HCT116 (cell line): Measurements from ENCODE around the gene LCT. TPM values are rescaled to one million over a fixed set of nuclear protein-coding genes. Genes with fewer than 3 reads are reported as not detected.
A peak's percentile ranks its signal among the peaks of the same experiment; 100 is the strongest.

Experiments
- ATAC-seq: fragments of 200-7000 bp; cut with Tn5 transposase; 2 replicates; pipeline ENCODE4 v1.9.1; 2020; ENCODE audit warnings: mild to moderate bottlenecking, moderate library complexity
- BruUV-seq: library from RNA; stranded (reverse); fragments of 400-500 nt; replicated peaks from 2 replicates; lab custom pipeline; 2021; lab: Mats Ljungman, UMichigan
- CTCF ChIA-PET: fragments of 300-600 bp; sonication (Branson Sonifier 250); formaldehyde crosslinking; loops from one replicate; lab custom pipeline; 2021; ENCODE audit warnings: antibody characterized with exemption; lab: Charles Lee
- POLR2A ChIA-PET: fragments of 300-600, 350-600 bp; sonication (Branson Sonifier 250); formaldehyde crosslinking; loops from one replicate; lab custom pipeline; 2021; ENCODE audit warnings: antibody characterized with exemption; lab: Charles Lee
- RAD21 ChIA-PET, 2 experiments: fragments of 300-600 bp; sonication (Branson Sonifier 250); formaldehyde crosslinking; loops; one replicate each; lab custom pipeline; 2023; ENCODE audit warnings: low total read pairs in 2 of 2; ENCODE audit not compliant: uncharacterized antibody in 2 of 2, unreplicated experiment in 2 of 2, low non-redundant PET in 1 of 2; lab: Charles Lee
- DNase-seq: peaks from one replicate; pipeline ENCODE4 v3.0.0-alpha.2; 2010; ENCODE audit warnings: low read depth, low spot score
- H2AFZ ChIP-seq: fragments of 200-600 bp; shearing (Covaris generic), sonication (generic); 2 replicates; pipeline ENCODE4 v1.6.1; 2017; ENCODE audit warnings: low read depth, mixed run types, mixed read lengths, antibody characterized with exemption, low read length; ENCODE audit not compliant: poor library complexity, severe bottlenecking
- H3K27ac ChIP-seq: 2 replicates; pipeline ENCODE4 v1.5.1; 2012; ENCODE audit warnings: low read depth, low read length
- H3K27me3 ChIP-seq: fragments of 200-600 bp; sonication (generic); 2 replicates; pipeline ENCODE4 v1.6.1; 2016; ENCODE audit warnings: mixed run types, low read length, mixed read lengths; ENCODE audit not compliant: insufficient read depth
- H3K36me3 ChIP-seq, 2 experiments: fragments of 200-500 bp in 1 of 2; fragments of 200-600 bp in 1 of 2; sonication (Bioruptor generic) in 1 of 2; sonication (generic) in 1 of 2; 2 replicates each; pipeline versions ENCODE4 v1.5.1 to v1.6.1; 2014 to 2016; ENCODE audit warnings: low read length in 2 of 2, inconsistent platforms in 1 of 2, mixed read lengths in 1 of 2, mixed run types in 1 of 2; ENCODE audit not compliant: insufficient read depth in 2 of 2, control insufficient read depth in 1 of 2
- H3K4me1 ChIP-seq, 2 experiments: fragments of 200-600 bp in 1 of 2; sonication (generic) in 1 of 2; 2 replicates each; pipeline versions ENCODE4 v1.5.1 to v1.6.1; 2012 to 2017; ENCODE audit warnings: low read length in 2 of 2, inconsistent platforms in 1 of 2, mild to moderate bottlenecking in 1 of 2, mixed read lengths in 1 of 2, mixed run types in 1 of 2, moderate library complexity in 1 of 2; ENCODE audit not compliant: insufficient read depth in 2 of 2, control insufficient read depth in 1 of 2
- H3K4me2 ChIP-seq: fragments of 200-600 bp; sonication (generic); 2 replicates; pipeline ENCODE4 v1.6.1; 2017; ENCODE audit warnings: mixed run types, low read length, mixed read lengths
- H3K4me3 ChIP-seq, 2 experiments: fragments of 200-600 bp in 1 of 2; sonication (generic) in 1 of 2; replicated peaks in 1 of 2; 2 replicates each; pipeline ENCODE4 v1.5.1; 2011 to 2016; ENCODE audit warnings: low read length in 2 of 2, control low read depth in 1 of 2, low read depth in 1 of 2, mild to moderate bottlenecking in 1 of 2, mixed read lengths in 1 of 2, mixed run types in 1 of 2
- H3K79me2 ChIP-seq: fragments of 200-600 bp; sonication (generic); 2 replicates; pipeline ENCODE4 v1.6.1; 2017; ENCODE audit warnings: mild to moderate bottlenecking, mixed run types, low read length, moderate library complexity, mixed read lengths; ENCODE audit not compliant: insufficient read depth
- H3K9ac ChIP-seq: fragments of 200-600 bp; sonication (generic); 2 replicates; pipeline ENCODE4 v1.6.1; 2016; ENCODE audit warnings: low read length, mixed read lengths
- H3K9me2 ChIP-seq: fragments of 200-600 bp; sonication (generic), shearing (Covaris generic); 2 replicates; pipeline ENCODE4 v1.6.1; 2017; ENCODE audit warnings: mixed run types, mild to moderate bottlenecking, moderate library complexity; ENCODE audit not compliant: insufficient read depth
- H3K9me3 ChIP-seq, 2 experiments: fragments of 200-500 bp in 1 of 2; fragments of 200-600 bp in 1 of 2; sonication (Bioruptor generic) in 1 of 2; sonication (generic) in 1 of 2; 2 replicates each; pipeline ENCODE4 v1.6.1; 2014 to 2017; ENCODE audit warnings: low read length in 2 of 2, mixed read lengths in 2 of 2, inconsistent platforms in 1 of 2, low read depth in 1 of 2, mild to moderate bottlenecking in 1 of 2, mixed run types in 1 of 2, moderate library complexity in 1 of 2; ENCODE audit not compliant: control insufficient read depth in 1 of 2, insufficient read depth in 1 of 2
- H4K20me1 ChIP-seq: fragments of 200-600 bp; sonication (generic), shearing (Covaris generic); 2 replicates; pipeline ENCODE4 v1.6.1; 2017; ENCODE audit warnings: mixed run types, mild to moderate bottlenecking, moderate library complexity; ENCODE audit not compliant: insufficient read depth
- ATF3 ChIP-seq: IDR thresholded peaks from 2 replicates; pipeline ENCODE4 v1.6.1; 2012
- CEBPB ChIP-seq: IDR thresholded peaks from 2 replicates; pipeline ENCODE4 v1.6.1; 2012; ENCODE audit warnings: low read depth
- CTCF ChIP-seq, 3 experiments: fragments of 200-600 bp in 1 of 3; sonication (generic) in 1 of 3; IDR thresholded peaks in 2 of 3; conservative IDR thresholded peaks in 1 of 3; 2 replicates each; pipeline ENCODE4 v1.5.1; 2012 to 2017; ENCODE audit warnings: low read depth in 2 of 3, low read length in 2 of 3, antibody characterized with exemption in 1 of 3, borderline replicate concordance in 1 of 3, control low read depth in 1 of 3, mild to moderate bottlenecking in 1 of 3, mixed read lengths in 1 of 3, mixed run types in 1 of 3, moderate library complexity in 1 of 3; ENCODE audit not compliant: insufficient read depth in 1 of 3
- EGR1 ChIP-seq: IDR thresholded peaks from 2 replicates; pipeline ENCODE4 v1.6.1; 2012; ENCODE audit warnings: low read depth
- ELF1 ChIP-seq: IDR thresholded peaks from 2 replicates; pipeline ENCODE4 v1.6.1; 2012; ENCODE audit warnings: low read depth, borderline replicate concordance
- EZH2 ChIP-seq: fragments of 200-600 bp; sonication (generic); IDR thresholded peaks from 2 replicates; pipeline ENCODE4 v1.6.1; 2017; ENCODE audit warnings: antibody characterized with exemption, mixed run types
- JUND ChIP-seq: IDR thresholded peaks from 2 replicates; pipeline ENCODE4 v1.6.1; 2012
- MAX ChIP-seq: IDR thresholded peaks from 2 replicates; pipeline ENCODE4 v1.6.1; 2012
- POLR2A ChIP-seq: IDR thresholded peaks from 2 replicates; pipeline ENCODE4 v1.7.0; 2011; ENCODE audit warnings: borderline replicate concordance; ENCODE audit not compliant: insufficient read depth, insufficient read length; ENCODE audit errors: extremely low read depth
- POLR2AphosphoS5 ChIP-seq: IDR thresholded peaks from 2 replicates; pipeline ENCODE4 v1.6.1; 2011; ENCODE audit warnings: mild to moderate bottlenecking, low read depth, low read length, moderate library complexity
- RAD21 ChIP-seq: IDR thresholded peaks from 2 replicates; pipeline ENCODE4 v1.6.1; 2012; ENCODE audit warnings: low read depth, mild to moderate bottlenecking
- REST ChIP-seq: IDR thresholded peaks from 2 replicates; pipeline ENCODE4 v1.6.1; 2012; ENCODE audit warnings: low read depth
- YY1 ChIP-seq: IDR thresholded peaks from 2 replicates; pipeline ENCODE4 v1.6.1; 2011; ENCODE audit warnings: low read length, low read depth, moderate library complexity, mild to moderate bottlenecking; ENCODE audit not compliant: insufficient replicate concordance; ENCODE audit errors: extremely low read depth
- ZFX ChIP-seq: fragments of 450-650 bp; IDR thresholded peaks from 2 replicates; pipeline ENCODE4 v1.6.1; 2017
- ZNF274 ChIP-seq: fragments of 200-500 bp; sonication (Bioruptor generic); IDR thresholded peaks from 2 replicates; pipeline ENCODE4 v1.6.1; 2014; ENCODE audit warnings: mild to moderate bottlenecking, low read depth, low read length, inconsistent platforms
- intact Hi-C: fragments of 100-400 bp; cut with micrococcal nuclease; formaldehyde crosslinking; loops from 2 replicates; pipeline ENCODE4 v1.10.0; 2022
- total RNA-seq: library from RNA; stranded (reverse); gene quantifications from one replicate; pipeline ENCODE4 v1.2.1, GENCODE V29; 2021; ENCODE audit not compliant: unreplicated experiment

Gene LCT
- total RNA-seq, 1 experiment from 2014 or later, result 0.12 TPM

GRCh38 chr2:135785032-135785431 lies 52.0 kb downstream of the LCT start:
- Histone ChIP-seq H3K9ac (no peak overlapping the region), H3K4me1 (peaks cover 6 to 14% of the 10 kb centered on the region in 2 experiments; a peak in 3 of 4 replicates), H2AFZ (no peak overlapping the region), H3K9me2 (no peaks in the 10 kb centered on the region), H3K9me3 (no peaks in the 10 kb centered on the region), H3K36me3 (peaks cover 32 to 39% of the 10 kb centered on the region in 2 experiments; a peak in 3 of 4 replicates), H3K27ac (no peak overlapping the region), H3K4me3 (no peak overlapping the region), H4K20me1 (no peaks in the 10 kb centered on the region), H3K4me2 (no peak overlapping the region), H3K27me3 (no peaks in the 10 kb centered on the region), H3K79me2 (no peaks in the 10 kb centered on the region)
- no TSS peak for BruUV-seq
- ChIA-PET POLR2A (no interaction called here), CTCF (interaction anchor here (0.9 to 5.0 kb wide), 3 partner anchors 12 to 781 kb away, joined by 3 to 22 read pairs (median 3); partner anchors contain the start of gene UBXN4), RAD21 (no interaction called here)
- DNase-seq, result no peak
- peak; percentile 57 for ATAC-seq
- peak in 2 of 3 experiments; percentile 28 to 46; a peak in 4 of 6 replicates for TF ChIP-seq CTCF (IDR thresholded peaks at IDR 0.05 in 2 of 3, conservative IDR thresholded peaks at IDR 0.05 in 1 of 3; ENCODE audit: borderline replicate concordance in 1 of 3, insufficient read depth in 1 of 3, low read depth in 2 of 3, low read length in 2 of 3)
- TF ChIP-seq CEBPB, result no peak
- intact Hi-C loops, result no loop called here

- Histone ChIP-seq H3K27ac (no peak overlapping the region), H4K20me1 (no peaks in the 10 kb centered on the region), H3K4me1 (peaks cover 6 to 14% of the 10 kb centered on the region in 2 experiments; a peak in 3 of 4 replicates), H3K27me3 (no peaks in the 10 kb centered on the region), H3K4me2 (no peak overlapping the region), H3K36me3 (peaks cover 43 to 52% of the 10 kb centered on the region in 2 experiments; a peak in 3 of 4 replicates), H3K9me3 (no peaks in the 10 kb centered on the region), H3K9ac (no peak overlapping the region), H3K79me2 (no peaks in the 10 kb centered on the region), H2AFZ (no peak overlapping the region), H3K4me3 (no peak overlapping the region), H3K9me2 (no peaks in the 10 kb centered on the region)
- ChIA-PET CTCF (interaction anchor here (5.0 kb wide), 1 partner anchor 14 kb away, joined by 22 read pairs; no protein-coding TSS in a partner anchor), POLR2A (no interaction called here), RAD21 (no interaction called here)
- no TSS peak for BruUV-seq
- no peak for DNase-seq
- no peak for ATAC-seq
- intact Hi-C loops, result no loop called here
- TF ChIP-seq ELF1 (no peak), ATF3 (no peak), JUND (no peak), YY1 (no peak), EZH2 (no peak), POLR2AphosphoS5 (no peak), MAX (no peak), ZNF274 (no peak), ZFX (no peak), EGR1 (no peak), CEBPB (no peak), RAD21 (no peak), REST (no peak), POLR2A (no peak)
These were observed 53.5 kb downstream of the LCT start for GRCh38 chr2:135783439-135783838.
